Transverse colon (tissue), 4 donors: ENCODE results near the gene KLHL41.

Experiments
- EP300 ChIP-seq: sonication (generic); formaldehyde crosslinking; IDR thresholded peaks from one replicate; pipeline ENCODE4 v1.6.1; 2017; ENCODE audit warnings: antibody characterized with exemption, low read depth
- POLR2A ChIP-seq: fragments of 450-650 bp; IDR thresholded peaks from one replicate; pipeline ENCODE4 v1.6.1; 2016; ENCODE audit warnings: antibody characterized with exemption, mild to moderate bottlenecking, moderate library complexity
- POLR2AphosphoS5 ChIP-seq, 3 donors: sonication (generic); formaldehyde crosslinking; IDR thresholded peaks; one replicate each; pipeline ENCODE4 v1.6.1; 2016; ENCODE audit warnings: antibody characterized with exemption in 3 of 3
- TF ChIP-seq, protein P1 (sequence below), 5 experiments: fragments of 200-600 bp in 3 of 5; fragments of 450-650 bp in 2 of 5; sonication (generic) in 3 of 5; IDR thresholded peaks; 1 replicate in 2 of 5; 2 replicates in 3 of 5; pipeline ENCODE4 v1.5.1; 2016 to 2017; ENCODE audit warnings: antibody characterized with exemption in 5 of 5, inconsistent platforms in 3 of 5, mild to moderate bottlenecking in 2 of 5, moderate library complexity in 1 of 5

DNA sequence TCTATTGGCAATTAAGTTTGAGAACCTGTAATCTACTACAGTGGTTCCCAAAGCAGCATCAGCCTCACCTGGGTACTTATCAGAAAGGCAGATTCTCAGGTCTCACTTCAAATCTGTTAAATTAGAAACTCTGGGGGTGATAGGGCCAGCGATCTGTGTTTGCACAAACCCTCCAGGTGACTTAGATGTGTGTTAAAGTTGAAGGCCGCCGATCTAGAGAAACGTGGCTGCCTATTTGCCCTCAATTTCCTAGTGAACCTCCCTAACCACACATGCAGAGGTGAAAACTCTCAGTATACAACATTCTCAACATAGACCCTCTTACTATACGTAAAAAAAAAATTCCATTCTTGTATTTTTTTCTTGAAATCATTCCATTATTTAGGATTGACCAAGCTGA, 14.2 kb downstream of the KLHL41 start:
- TF ChIP-seq, protein P1, sequence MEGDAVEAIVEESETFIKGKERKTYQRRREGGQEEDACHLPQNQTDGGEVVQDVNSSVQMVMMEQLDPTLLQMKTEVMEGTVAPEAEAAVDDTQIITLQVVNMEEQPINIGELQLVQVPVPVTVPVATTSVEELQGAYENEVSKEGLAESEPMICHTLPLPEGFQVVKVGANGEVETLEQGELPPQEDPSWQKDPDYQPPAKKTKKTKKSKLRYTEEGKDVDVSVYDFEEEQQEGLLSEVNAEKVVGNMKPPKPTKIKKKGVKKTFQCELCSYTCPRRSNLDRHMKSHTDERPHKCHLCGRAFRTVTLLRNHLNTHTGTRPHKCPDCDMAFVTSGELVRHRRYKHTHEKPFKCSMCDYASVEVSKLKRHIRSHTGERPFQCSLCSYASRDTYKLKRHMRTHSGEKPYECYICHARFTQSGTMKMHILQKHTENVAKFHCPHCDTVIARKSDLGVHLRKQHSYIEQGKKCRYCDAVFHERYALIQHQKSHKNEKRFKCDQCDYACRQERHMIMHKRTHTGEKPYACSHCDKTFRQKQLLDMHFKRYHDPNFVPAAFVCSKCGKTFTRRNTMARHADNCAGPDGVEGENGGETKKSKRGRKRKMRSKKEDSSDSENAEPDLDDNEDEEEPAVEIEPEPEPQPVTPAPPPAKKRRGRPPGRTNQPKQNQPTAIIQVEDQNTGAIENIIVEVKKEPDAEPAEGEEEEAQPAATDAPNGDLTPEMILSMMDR (IDR thresholded peaks at IDR 0.05) = no peak
- TF ChIP-seq EP300 (no peak), POLR2A (no peak), POLR2AphosphoS5 (IDR thresholded peaks at IDR 0.05) (no peak)
